Endodermal cell (in vitro differentiated cells): ENCODE measurements around the gene CERS1. TPM values are rescaled to one million over a fixed set of nuclear protein-coding genes. Genes with fewer than 3 reads are reported as not detected.
A peak's percentile ranks its signal among the peaks of the same experiment; 100 is the strongest.

Experiments
- DNase-seq: peaks from one replicate; pipeline ENCODE4 v3.0.0-alpha.2; 2017
- H3K27ac ChIP-seq: 2 replicates; pipeline ENCODE4 v1.5.1; 2013; ENCODE audit warnings: mild to moderate bottlenecking, low read depth, low read length, moderate library complexity
- H3K27me3 ChIP-seq: 2 replicates; pipeline ENCODE4 v1.6.1; 2013; ENCODE audit warnings: mild to moderate bottlenecking, low read length, moderate library complexity; ENCODE audit not compliant: insufficient read depth, control insufficient read depth, poor library complexity, severe bottlenecking
- H3K36me3 ChIP-seq: 2 replicates; pipeline ENCODE4 v1.7.0; 2013; ENCODE audit warnings: mild to moderate bottlenecking, low read length, moderate library complexity; ENCODE audit not compliant: control insufficient read depth, insufficient read depth
- H3K4me1 ChIP-seq: one replicate; pipeline ENCODE4 v1.7.0; 2013; ENCODE audit warnings: low read length; ENCODE audit not compliant: control insufficient read depth, insufficient read depth
- H3K4me3 ChIP-seq: 2 replicates; pipeline ENCODE4 v1.5.1; 2013; ENCODE audit warnings: mild to moderate bottlenecking, low read length, moderate library complexity
- H3K9ac ChIP-seq: 2 replicates; pipeline ENCODE4 v1.6.1; 2013; ENCODE audit warnings: mild to moderate bottlenecking, low read length, moderate library complexity; ENCODE audit not compliant: poor library complexity, severe bottlenecking; ENCODE audit errors: extremely low read depth
- H3K9me3 ChIP-seq: 2 replicates; pipeline ENCODE4 v1.6.1; 2013; ENCODE audit warnings: mild to moderate bottlenecking, low read length, moderate library complexity; ENCODE audit not compliant: control insufficient read depth
- H3K27ac Mint-ChIP-seq: 2 replicates; pipeline ENCODE4 v1.8.0; 2020; ENCODE audit warnings: mixed read lengths
- H3K27me3 Mint-ChIP-seq: 2 replicates; pipeline ENCODE4 v1.8.0; 2021; ENCODE audit warnings: mild to moderate bottlenecking, mixed read lengths; ENCODE audit not compliant: insufficient read depth
- H3K36me3 Mint-ChIP-seq: 2 replicates; pipeline ENCODE4 v1.8.0; 2020; ENCODE audit warnings: low read depth, mixed read lengths
- H3K4me1 Mint-ChIP-seq: 2 replicates; pipeline ENCODE4 v1.8.0; 2020; ENCODE audit warnings: mixed read lengths
- H3K4me3 Mint-ChIP-seq: 2 replicates; pipeline ENCODE4 v1.8.0; 2020; ENCODE audit warnings: mild to moderate bottlenecking, moderate library complexity, mixed read lengths
- H3K9me3 Mint-ChIP-seq: 2 replicates; pipeline ENCODE4 v1.8.0; 2020; ENCODE audit warnings: mild to moderate bottlenecking, mixed read lengths
- WGBS, 2 experiments: methylation state at CpG; one replicate each; pipeline versions ENCODE4 v1.1.5 to v1.1.7; 2013; ENCODE audit warnings: missing lambda C conversion rate in 2 of 2, mixed read lengths in 1 of 2; ENCODE audit not compliant: insufficient coverage in 1 of 2, insufficient read length in 1 of 2; 5-methylcytosine and 5-hydroxymethylcytosine counted together
- long read RNA-seq, 4 experiments: library from polyadenylated mRNA in 2 of 4; library from RNA in 1 of 4; library from capped mRNA in 1 of 4; stranded (forward) in 3 of 4; unstranded in 1 of 4; transcript quantifications; one replicate each; pipeline ENCODE4 v2.0.0, GENCODE V29; 2020 to 2021; ENCODE audit warnings: inconsistent platforms in 1 of 4
- polyA plus RNA-seq, 2 experiments: library from polyadenylated mRNA; stranded (reverse); fragments of 50-300 nt; gene quantifications; one replicate each; pipeline ENCODE4 v1.2.3, GENCODE V29; 2013
- total RNA-seq, 2 donors: library from RNA; stranded (reverse); fragmentation: NEBNext Ultra II Directional in 1 of 2; extraction: Animal tissue kit (Norgen Biotek cat#: 25700) in 1 of 2; gene quantifications; 2 replicates in 1 of 2; 3 replicates in 1 of 2; pipeline ENCODE4 v1.2.1, GENCODE V29; 2021
- TF ChIP-seq, protein P1 (sequence below): fragments of 200-600 bp; sonication (generic); conservative IDR thresholded peaks from 2 replicates; pipeline ENCODE4 v1.5.0; 2021; ENCODE audit warnings: antibody characterized with exemption, mild to moderate bottlenecking

The CERS1 gene, protein sequence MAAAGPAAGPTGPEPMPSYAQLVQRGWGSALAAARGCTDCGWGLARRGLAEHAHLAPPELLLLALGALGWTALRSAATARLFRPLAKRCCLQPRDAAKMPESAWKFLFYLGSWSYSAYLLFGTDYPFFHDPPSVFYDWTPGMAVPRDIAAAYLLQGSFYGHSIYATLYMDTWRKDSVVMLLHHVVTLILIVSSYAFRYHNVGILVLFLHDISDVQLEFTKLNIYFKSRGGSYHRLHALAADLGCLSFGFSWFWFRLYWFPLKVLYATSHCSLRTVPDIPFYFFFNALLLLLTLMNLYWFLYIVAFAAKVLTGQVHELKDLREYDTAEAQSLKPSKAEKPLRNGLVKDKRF
- 10 to 100 TPM; 16.6 to 25.5 TPM for total RNA-seq
- polyA plus RNA-seq (2013, experiment 1 of 2) = 16.9 TPM
- polyA plus RNA-seq (2013, experiment 2 of 2) = 19.0 TPM
- long read RNA-seq, experiment 1, partial matches to known transcripts = 1 of 6 reads
- long read RNA-seq, experiment 1, other reads (novel, unspliced or antisense) = 3 of 6 reads
- long read RNA-seq, experiment 2, transcript CERS1-201 (6 exons, 2,094 nt) = minor isoform, 20 of 67 reads
- long read RNA-seq, experiment 2, transcript CERS1-204 (8 exons, 2,517 nt) = major isoform, 37 of 67 reads
- long read RNA-seq, experiment 2, partial matches to known transcripts = 4 of 67 reads
- long read RNA-seq, experiment 2, other reads (novel, unspliced or antisense) = 6 of 67 reads
- long read RNA-seq, experiment 3, partial matches to known transcripts = 4 of 8 reads
- long read RNA-seq, experiment 3, other reads (novel, unspliced or antisense) = 2 of 8 reads
- long read RNA-seq, experiment 4, partial matches to known transcripts = 0 of 8 reads
- long read RNA-seq, experiment 4, other reads (novel, unspliced or antisense) = 7 of 8 reads

DNA sequence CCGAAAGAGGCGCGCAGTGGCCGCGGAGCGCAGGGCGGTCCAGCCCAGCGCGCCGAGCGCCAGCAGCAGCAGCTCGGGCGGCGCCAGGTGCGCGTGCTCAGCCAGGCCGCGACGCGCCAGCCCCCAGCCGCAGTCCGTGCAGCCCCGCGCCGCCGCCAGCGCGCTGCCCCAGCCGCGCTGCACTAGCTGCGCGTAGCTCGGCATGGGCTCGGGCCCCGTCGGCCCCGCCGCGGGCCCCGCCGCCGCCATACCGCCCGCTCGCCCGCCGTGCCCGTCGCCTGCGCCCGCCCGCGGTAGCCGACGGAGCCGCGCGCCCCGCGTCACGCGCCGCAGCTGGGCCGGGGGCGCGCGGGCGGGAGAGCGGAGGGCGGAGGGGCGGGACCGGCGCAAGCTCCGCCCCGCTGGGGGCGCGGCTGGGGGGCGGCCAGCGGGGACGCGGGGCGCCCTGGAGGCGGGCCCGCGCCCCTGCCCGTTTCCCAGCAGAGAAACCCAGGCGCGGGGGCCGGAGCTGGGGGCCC lies at the start of gene CERS1:
Gene CERS1, minus strand, starts transcription at position 335 of the 518 bp plus-strand sequence. Its CDS starts 86 bp downstream, at position 249.
- TF ChIP-seq, protein P1, sequence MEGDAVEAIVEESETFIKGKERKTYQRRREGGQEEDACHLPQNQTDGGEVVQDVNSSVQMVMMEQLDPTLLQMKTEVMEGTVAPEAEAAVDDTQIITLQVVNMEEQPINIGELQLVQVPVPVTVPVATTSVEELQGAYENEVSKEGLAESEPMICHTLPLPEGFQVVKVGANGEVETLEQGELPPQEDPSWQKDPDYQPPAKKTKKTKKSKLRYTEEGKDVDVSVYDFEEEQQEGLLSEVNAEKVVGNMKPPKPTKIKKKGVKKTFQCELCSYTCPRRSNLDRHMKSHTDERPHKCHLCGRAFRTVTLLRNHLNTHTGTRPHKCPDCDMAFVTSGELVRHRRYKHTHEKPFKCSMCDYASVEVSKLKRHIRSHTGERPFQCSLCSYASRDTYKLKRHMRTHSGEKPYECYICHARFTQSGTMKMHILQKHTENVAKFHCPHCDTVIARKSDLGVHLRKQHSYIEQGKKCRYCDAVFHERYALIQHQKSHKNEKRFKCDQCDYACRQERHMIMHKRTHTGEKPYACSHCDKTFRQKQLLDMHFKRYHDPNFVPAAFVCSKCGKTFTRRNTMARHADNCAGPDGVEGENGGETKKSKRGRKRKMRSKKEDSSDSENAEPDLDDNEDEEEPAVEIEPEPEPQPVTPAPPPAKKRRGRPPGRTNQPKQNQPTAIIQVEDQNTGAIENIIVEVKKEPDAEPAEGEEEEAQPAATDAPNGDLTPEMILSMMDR = no peak
- Histone ChIP-seq H3K27ac (peak within 1 kb of the TSS; percentile 82), H3K4me1 (no peaks in the 10 kb centered on the region), H3K9ac (peak within 1 kb of the TSS; percentile 20), H3K9me3 (no peaks in the 10 kb centered on the region), H3K4me3 (peak within 1 kb of the TSS; percentile 78), H3K36me3 (no peaks in the 10 kb centered on the region), H3K27me3 (no peaks in the 10 kb centered on the region)
- H3K4me3 Mint-ChIP-seq = peak within 1 kb of the TSS; percentile 69
- no peak within 1 kb of the TSS for H3K27ac Mint-ChIP-seq
- H3K9me3 Mint-ChIP-seq = no peaks in the 10 kb centered on the region
- peaks cover 6% of the 10 kb centered on the region for H3K36me3 Mint-ChIP-seq
- peaks cover 13% of the 10 kb centered on the region for H3K27me3 Mint-ChIP-seq
- no peaks in the 10 kb centered on the region for H3K4me1 Mint-ChIP-seq
- peak; percentile 78 for DNase-seq
- 0 to 1% methylated on average over 24 to 89 of the region's 89 CpGs for WGBS, 2 experiments

DNA sequence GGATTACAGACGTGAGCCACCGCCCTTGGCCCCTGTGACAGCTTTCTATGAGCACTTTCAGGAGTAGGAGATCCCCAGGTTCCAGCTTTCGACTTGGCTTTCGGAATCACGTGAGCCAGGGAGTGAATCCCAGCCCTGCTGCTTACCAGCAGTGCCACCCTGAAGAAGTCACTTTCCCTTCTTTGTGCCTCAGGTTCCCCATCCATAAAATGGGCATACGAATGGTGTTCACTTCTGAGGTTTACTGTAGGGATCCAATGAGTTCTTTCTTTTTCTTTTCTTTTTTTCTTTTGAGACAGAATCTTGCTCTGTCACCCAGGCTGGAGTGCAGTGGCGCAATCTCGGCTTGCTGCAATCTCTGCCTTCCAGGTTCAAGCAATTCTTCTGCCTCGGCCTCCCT lies 49.3 kb upstream of the CERS1 start:
- TF ChIP-seq, protein P1 = no peak

DNA sequence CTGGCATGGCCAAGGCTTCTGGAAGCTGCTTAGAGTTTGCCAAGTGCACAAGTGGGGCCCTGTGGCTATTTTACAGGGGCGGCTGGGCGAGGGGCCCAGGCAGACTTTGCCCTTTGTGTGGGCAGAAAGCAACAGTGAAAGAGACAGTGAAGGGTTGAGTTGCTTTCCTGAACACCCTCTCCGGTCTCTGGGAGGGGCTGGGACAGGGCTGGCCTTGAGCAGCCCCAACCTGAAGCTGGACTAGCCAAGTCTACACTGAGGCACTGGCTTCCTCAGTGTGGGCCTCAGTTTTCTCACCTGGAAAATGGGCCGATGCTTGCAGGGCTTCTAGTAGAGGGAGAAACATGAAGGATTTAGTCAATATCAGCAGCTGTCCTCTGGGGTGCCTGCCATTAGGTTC lies 47.5 kb upstream of the CERS1 start:
- Histone ChIP-seq H3K4me3 (no peak overlapping the region), H3K9ac (no peak overlapping the region), H3K9me3 (no peaks in the 10 kb centered on the region), H3K36me3 (no peaks in the 10 kb centered on the region), H3K27me3 (peaks cover 14% of the 10 kb centered on the region), H3K4me1 (no peaks in the 10 kb centered on the region), H3K27ac (no peak overlapping the region)
- TF ChIP-seq, protein P1 = no peak
- Mint-ChIP-seq H3K4me1 (peaks cover 7% of the 10 kb centered on the region), H3K4me3 (no peak overlapping the region), H3K9me3 (no peaks in the 10 kb centered on the region), H3K27ac (no peak overlapping the region), H3K27me3 (peaks cover 56% of the 10 kb centered on the region), H3K36me3 (peaks cover 4% of the 10 kb centered on the region)
- DNase-seq = no peak
- 85 to 94% methylated on average over 3 to 4 of the region's 4 CpGs for WGBS, 2 experiments

More for the DNA sequence above, 49.3 kb upstream of the CERS1 start:
- 90 to 92% methylated on average over 8 to 9 of the region's 9 CpGs for WGBS, 2 experiments
- Mint-ChIP-seq H3K27ac (no peak overlapping the region), H3K4me3 (no peak overlapping the region), H3K27me3 (peaks cover 46% of the 10 kb centered on the region), H3K36me3 (no peaks in the 10 kb centered on the region), H3K4me1 (peaks cover 2% of the 10 kb centered on the region), H3K9me3 (no peaks in the 10 kb centered on the region)
- Histone ChIP-seq H3K27ac (no peak overlapping the region), H3K9ac (no peak overlapping the region), H3K4me3 (no peak overlapping the region), H3K36me3 (no peaks in the 10 kb centered on the region), H3K9me3 (no peaks in the 10 kb centered on the region), H3K4me1 (no peaks in the 10 kb centered on the region), H3K27me3 (peaks cover 5% of the 10 kb centered on the region)
- no peak for DNase-seq
